ENCODE measurements around the gene STMN3.
A peak's percentile ranks its signal among the peaks of the same experiment; 100 is the strongest.

Gene STMN3

GRCh38 chr20:63653041-63653973 lies at the start of gene STMN3:
TSS of gene STMN3 (minus strand) at chr20:63653424. CDS start at chr20:63653345, 79 bp downstream.
- DNase-seq: peak in 53 of 56 donors; percentile 19 to 93 (median 78)

- DNase-seq: no peak
Observed at GRCh38 chr20:63702036-63702665, 48.9 kb upstream of the STMN3 start.

- DNase-seq: no peak
Observed at GRCh38 chr20:63701329-63702035, 48.3 kb upstream of the STMN3 start.

- no peak for DNase-seq
Observed at GRCh38 chr20:63701051-63701328, 47.8 kb upstream of the STMN3 start.

- no peak for DNase-seq
Observed at GRCh38 chr20:63700199-63701050, 47.2 kb upstream of the STMN3 start.

GRCh38 chr20:63699466-63700198 lies 46.4 kb upstream of the STMN3 start:
- DNase-seq: no peak

DNA sequence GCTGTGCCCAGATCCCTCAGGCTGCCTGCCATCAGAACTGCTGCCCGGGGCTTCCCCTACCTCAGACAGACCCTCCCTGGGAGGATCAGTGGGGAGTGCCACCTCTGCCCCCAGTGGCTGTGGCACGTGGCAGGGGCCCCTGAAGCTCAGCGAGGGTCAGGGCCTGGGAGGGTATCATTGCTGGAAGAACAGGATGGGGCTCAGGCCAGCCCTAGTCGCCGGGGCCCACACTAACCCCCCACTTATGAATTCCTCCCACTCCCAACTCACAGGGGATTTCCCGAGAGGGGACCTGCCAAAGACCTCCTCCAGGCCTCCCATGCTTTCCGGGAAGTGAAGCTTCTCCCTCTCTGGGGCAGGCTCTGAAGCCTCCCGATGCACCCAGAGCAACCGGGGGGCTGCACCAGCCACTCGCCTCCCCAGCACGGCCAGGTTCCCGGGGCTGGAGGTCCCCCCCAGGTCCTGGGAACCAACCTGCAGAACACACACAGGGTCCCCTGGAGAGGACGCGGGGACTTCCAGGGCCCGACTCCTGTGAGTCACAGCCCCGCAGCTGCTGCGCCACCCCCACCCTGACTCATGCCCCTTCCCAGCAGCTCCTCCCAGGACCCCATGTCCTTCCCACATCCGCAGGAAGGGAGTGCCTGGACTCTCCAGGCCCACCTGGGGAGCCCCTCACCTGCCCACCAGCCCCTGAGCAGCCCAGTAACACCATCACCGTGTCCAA lies 45.7 kb upstream of the STMN3 start:
- DNase-seq: no peak

DNA sequence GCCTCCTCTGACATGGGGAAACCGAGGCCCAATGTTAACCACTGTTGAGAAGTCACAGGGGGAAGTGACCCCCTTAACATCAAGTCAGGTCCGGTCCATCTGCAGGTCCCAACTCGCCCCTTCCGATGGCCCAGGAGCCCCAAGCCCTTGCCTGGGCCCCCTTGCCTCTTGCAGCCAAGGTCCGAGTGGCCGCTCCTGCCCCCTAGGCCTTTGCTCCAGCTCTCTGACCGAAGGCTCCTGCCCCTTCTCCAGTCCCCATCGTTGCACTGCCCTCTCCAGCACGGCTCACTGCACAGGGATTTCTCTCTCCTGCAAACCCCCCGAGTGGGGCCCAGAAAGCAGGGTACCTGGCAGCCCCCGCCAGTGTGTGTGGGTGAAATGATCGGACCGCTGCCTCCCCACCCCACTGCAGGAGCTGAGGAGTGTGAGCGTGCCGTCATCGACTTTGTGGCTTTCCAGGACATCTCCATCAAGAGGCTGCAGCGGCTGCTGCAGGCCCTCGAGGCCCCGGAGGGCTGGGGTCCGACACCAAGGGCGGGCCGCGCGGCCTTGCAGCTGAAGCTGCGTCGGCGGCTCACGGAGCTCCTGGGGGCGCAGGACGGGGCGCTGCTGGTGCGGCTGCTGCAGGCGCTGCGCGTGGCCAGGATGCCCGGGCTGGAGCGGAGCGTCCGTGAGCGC lies 44.8 kb upstream of the STMN3 start:
- no peak for DNase-seq

DNA sequence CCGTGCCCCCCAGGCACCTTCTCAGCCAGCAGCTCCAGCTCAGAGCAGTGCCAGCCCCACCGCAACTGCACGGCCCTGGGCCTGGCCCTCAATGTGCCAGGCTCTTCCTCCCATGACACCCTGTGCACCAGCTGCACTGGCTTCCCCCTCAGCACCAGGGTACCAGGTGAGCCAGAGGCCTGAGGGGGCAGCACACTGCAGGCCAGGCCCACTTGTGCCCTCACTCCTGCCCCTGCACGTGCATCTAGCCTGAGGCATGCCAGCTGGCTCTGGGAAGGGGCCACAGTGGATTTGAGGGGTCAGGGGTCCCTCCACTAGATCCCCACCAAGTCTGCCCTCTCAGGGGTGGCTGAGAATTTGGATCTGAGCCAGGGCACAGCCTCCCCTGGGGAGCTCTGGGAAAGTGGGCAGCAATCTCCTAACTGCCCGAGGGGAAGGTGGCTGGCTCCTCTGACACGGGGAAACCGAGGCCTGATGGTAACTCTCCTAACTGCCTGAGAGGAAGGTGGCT lies 44.2 kb upstream of the STMN3 start:
- DNase-seq: no peak

DNA sequence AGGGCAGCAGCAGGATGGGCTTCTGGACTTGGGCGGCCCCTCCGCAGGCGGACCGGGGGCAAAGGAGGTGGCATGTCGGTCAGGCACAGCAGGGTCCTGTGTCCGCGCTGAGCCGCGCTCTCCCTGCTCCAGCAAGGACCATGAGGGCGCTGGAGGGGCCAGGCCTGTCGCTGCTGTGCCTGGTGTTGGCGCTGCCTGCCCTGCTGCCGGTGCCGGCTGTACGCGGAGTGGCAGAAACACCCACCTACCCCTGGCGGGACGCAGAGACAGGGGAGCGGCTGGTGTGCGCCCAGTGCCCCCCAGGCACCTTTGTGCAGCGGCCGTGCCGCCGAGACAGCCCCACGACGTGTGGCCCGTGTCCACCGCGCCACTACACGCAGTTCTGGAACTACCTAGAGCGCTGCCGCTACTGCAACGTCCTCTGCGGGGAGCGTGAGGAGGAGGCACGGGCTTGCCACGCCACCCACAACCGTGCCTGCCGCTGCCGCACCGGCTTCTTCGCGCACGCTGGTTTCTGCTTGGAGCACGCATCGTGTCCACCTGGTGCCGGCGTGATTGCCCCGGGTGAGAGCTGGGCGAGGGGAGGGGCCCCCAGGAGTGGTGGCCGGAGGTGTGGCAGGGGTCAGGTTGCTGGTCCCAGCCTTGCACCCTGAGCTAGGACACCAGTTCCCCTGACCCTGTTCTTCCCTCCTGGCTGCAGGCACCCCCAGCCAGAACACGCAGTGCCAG lies 43.6 kb upstream of the STMN3 start, which contains the start of gene TNFRSF6B:
TSS of gene TNFRSF6B (plus strand) at position 25 of the 729 bp plus-strand sequence. CDS start at position 141, 116 bp downstream.
- no peak for DNase-seq

- DNase-seq: no peak
Observed at GRCh38 chr20:63696306-63696627, 43.0 kb upstream of the STMN3 start.

DNA sequence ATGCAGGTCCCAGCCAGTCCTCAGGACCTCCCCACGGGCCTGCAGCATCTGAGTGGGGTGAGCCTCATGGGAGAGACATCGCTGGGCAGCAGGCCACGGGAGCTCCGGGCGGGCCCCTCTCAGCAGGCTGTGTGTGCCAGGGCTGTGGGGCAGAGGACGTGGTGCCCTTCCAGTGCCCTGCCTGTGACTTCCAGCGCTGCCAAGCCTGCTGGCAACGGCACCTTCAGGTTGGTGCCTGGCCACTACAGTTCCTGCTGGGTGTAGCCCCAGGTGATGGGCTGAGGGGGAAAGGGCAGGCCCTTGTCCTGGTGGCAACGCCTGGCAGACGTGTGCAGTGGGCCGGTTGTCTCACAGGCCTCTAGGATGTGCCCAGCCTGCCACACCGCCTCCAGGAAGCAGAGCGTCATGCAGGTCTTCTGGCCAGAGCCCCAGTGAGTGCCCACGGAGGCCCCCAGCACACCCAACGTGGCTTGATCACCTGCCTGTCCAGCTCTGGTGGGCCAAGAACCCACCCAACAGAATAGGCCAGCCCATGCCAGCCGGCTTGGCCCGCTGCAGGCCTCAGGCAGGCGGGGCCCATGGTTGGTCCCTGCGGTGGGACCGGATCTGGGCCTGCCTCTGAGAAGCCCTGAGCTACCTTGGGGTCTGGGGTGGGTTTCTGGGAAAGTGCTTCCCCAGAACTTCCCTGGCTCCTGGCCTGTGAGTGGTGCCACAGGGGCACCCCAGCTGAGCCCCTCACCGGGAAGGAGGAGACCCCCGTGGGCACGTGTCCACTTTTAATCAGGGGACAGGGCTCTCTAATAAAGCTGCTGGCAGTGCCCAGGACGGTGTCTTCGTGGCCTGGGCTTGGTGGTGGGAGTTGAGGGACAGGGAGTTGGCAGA lies 42.4 kb upstream of the STMN3 start:
- DNase-seq: no peak

DNA sequence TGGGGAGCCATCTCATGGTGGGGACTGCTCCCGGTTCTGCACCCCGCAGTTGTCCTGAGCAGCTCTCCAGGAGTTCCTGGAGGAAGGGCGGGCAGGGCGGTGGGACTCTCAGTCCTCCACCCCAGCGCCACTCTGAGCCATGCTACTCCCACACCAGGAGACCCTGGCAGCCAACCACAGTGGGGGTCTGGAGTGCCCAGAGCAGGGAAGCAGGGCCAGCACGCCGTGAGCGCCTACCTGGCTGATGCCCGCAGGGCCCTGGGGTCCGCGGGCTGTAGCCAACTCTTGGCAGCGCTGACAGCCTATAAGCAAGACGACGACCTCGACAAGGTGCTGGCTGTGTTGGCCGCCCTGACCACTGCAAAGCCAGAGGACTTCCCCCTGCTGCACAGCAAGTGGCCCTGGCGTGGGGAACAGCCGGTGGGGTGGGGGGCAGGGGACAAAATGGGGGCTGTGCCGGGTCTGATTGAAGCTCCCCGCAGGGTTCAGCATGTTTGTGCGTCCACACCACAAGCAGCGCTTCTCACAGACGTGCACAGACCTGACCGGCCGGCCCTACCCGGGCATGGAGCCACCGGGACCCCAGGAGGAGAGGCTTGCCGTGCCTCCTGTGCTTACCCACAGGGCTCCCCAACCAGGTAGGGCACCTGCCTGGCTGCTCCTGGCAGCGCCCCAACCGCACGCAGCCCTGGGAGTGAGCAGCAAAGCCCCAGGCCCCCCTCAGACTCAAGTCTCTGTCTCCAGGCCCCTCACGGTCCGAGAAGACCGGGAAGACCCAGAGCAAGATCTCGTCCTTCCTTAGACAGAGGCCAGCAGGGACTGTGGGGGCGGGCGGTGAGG lies 41.6 kb upstream of the STMN3 start:
- no peak for DNase-seq

GRCh38 chr20:63693733-63694583 lies 40.7 kb upstream of the STMN3 start:
- no peak for DNase-seq

GRCh38 chr20:63693083-63693732 lies 40.0 kb upstream of the STMN3 start:
- peak in 5 of 56 donors; percentile 7 to 65 (median 18) for DNase-seq
